Memory B cell (primary cell): ENCODE results near the gene SNX6.

ENCODE experiments used
- ATAC-seq: fragments of 150-1000 bp; cut with Tn5 transposase; 2 replicates; pipeline ENCODE4 v1.10.0; 2021; ENCODE audit warnings: low read depth, mild to moderate bottlenecking, moderate library complexity
- DNase-seq, 2 donors: peaks; one replicate each; pipeline ENCODE4 v3.0.0; 2022; ENCODE audit warnings: low spot score in 2 of 2
- H3K27ac Mint-ChIP-seq: one replicate; pipeline ENCODE4 v1.8.0; 2022; ENCODE audit warnings: mild to moderate bottlenecking, moderate library complexity, mixed read lengths
- H3K27me3 Mint-ChIP-seq: one replicate; pipeline ENCODE4 v1.8.0; 2022; ENCODE audit warnings: mixed read lengths
- H3K36me3 Mint-ChIP-seq: one replicate; pipeline ENCODE4 v1.8.0; 2022; ENCODE audit warnings: mild to moderate bottlenecking, mixed read lengths
- H3K4me1 Mint-ChIP-seq: one replicate; pipeline ENCODE4 v1.8.0; 2022; ENCODE audit warnings: mixed read lengths
- H3K4me3 Mint-ChIP-seq: one replicate; pipeline ENCODE4 v1.8.0; 2022; ENCODE audit warnings: mild to moderate bottlenecking, moderate library complexity, mixed read lengths
- H3K9me3 Mint-ChIP-seq: one replicate; pipeline ENCODE4 v1.8.0; 2022; ENCODE audit warnings: mixed read lengths

SNX6 gene

GRCh38 chr14:34620115-34620514, 9.8 kb downstream of the SNX6 start:
- peaks cover 23% of the 10 kb centered on the region for H3K4me1 Mint-ChIP-seq
- peaks cover 27% of the 10 kb centered on the region for H3K36me3 Mint-ChIP-seq
- no peak overlapping the region for H3K4me3 Mint-ChIP-seq
- H3K27ac Mint-ChIP-seq = peak overlapping the region; percentile 51
- no peak for ATAC-seq
- H3K27me3 Mint-ChIP-seq = no peaks in the 10 kb centered on the region
- no peaks in the 10 kb centered on the region for H3K9me3 Mint-ChIP-seq
- DNase-seq = no peak

- DNase-seq = no peak
- Mint-ChIP-seq H3K9me3 (no peaks in the 10 kb centered on the region), H3K4me3 (no peak overlapping the region), H3K36me3 (peaks cover 28% of the 10 kb centered on the region), H3K4me1 (peaks cover 23% of the 10 kb centered on the region), H3K27me3 (no peaks in the 10 kb centered on the region), H3K27ac (peak overlapping the region; percentile 51)
- no peak for ATAC-seq
These were observed 10.5 kb downstream of the SNX6 start for GRCh38 chr14:34619471-34619870.

- Mint-ChIP-seq H3K9me3 (no peaks in the 10 kb centered on the region), H3K27me3 (no peaks in the 10 kb centered on the region), H3K27ac (no peak overlapping the region), H3K4me1 (peaks cover 14% of the 10 kb centered on the region), H3K4me3 (no peak overlapping the region), H3K36me3 (peaks cover 18% of the 10 kb centered on the region)
- ATAC-seq = no peak
- DNase-seq = no peak
These were observed 13.6 kb downstream of the SNX6 start for GRCh38 chr14:34616360-34616759.

- Mint-ChIP-seq H3K9me3 (no peaks in the 10 kb centered on the region), H3K27me3 (no peaks in the 10 kb centered on the region), H3K4me1 (peaks cover 14% of the 10 kb centered on the region), H3K36me3 (peaks cover 18% of the 10 kb centered on the region), H3K27ac (no peak overlapping the region), H3K4me3 (no peak overlapping the region)
- ATAC-seq (no peak), DNase-seq (no peak)
These were observed 14.4 kb downstream of the SNX6 start for GRCh38 chr14:34615507-34615906.

GRCh38 chr14:34614638-34615037, 15.3 kb downstream of the SNX6 start:
- Mint-ChIP-seq H3K9me3 (no peaks in the 10 kb centered on the region), H3K4me1 (peaks cover 9% of the 10 kb centered on the region)

GRCh38 chr14:34610101-34610500, 19.8 kb downstream of the SNX6 start:
- no peak overlapping the region for H3K4me3 Mint-ChIP-seq
- no peak overlapping the region for H3K27ac Mint-ChIP-seq
- peaks cover 11% of the 10 kb centered on the region for H3K36me3 Mint-ChIP-seq

More at GRCh38 chr14:34614638-34615037, 15.3 kb downstream of the SNX6 start:
- Mint-ChIP-seq H3K27me3 (no peaks in the 10 kb centered on the region), H3K4me3 (no peak overlapping the region), H3K27ac (no peak overlapping the region), H3K36me3 (peaks cover 15% of the 10 kb centered on the region)
- no peak for DNase-seq
- ATAC-seq = no peak

GRCh38 chr14:34605461-34605860, 24.5 kb downstream of the SNX6 start:
- Mint-ChIP-seq H3K4me1 (no peaks in the 10 kb centered on the region), H3K36me3 (peaks cover 20% of the 10 kb centered on the region), H3K9me3 (no peaks in the 10 kb centered on the region), H3K27ac (no peak overlapping the region), H3K27me3 (no peaks in the 10 kb centered on the region), H3K4me3 (no peak overlapping the region)
- ATAC-seq (no peak), DNase-seq (no peak)

More at GRCh38 chr14:34610101-34610500, 19.8 kb downstream of the SNX6 start:
- Mint-ChIP-seq H3K9me3 (no peaks in the 10 kb centered on the region), H3K4me1 (no peaks in the 10 kb centered on the region), H3K27me3 (no peaks in the 10 kb centered on the region)
- DNase-seq = no peak
- no peak for ATAC-seq

- Mint-ChIP-seq H3K36me3 (peaks cover 20% of the 10 kb centered on the region), H3K4me3 (no peak overlapping the region), H3K4me1 (no peaks in the 10 kb centered on the region), H3K9me3 (no peaks in the 10 kb centered on the region), H3K27me3 (no peaks in the 10 kb centered on the region), H3K27ac (no peak overlapping the region)
- DNase-seq (no peak), ATAC-seq (no peak)
These were observed 25.0 kb downstream of the SNX6 start for GRCh38 chr14:34604995-34605394.

- no peak for ATAC-seq
- DNase-seq = no peak
- H3K4me1 Mint-ChIP-seq = no peaks in the 10 kb centered on the region
- no peaks in the 10 kb centered on the region for H3K9me3 Mint-ChIP-seq
- H3K4me3 Mint-ChIP-seq = no peak overlapping the region
- peaks cover 16% of the 10 kb centered on the region for H3K36me3 Mint-ChIP-seq
- no peaks in the 10 kb centered on the region for H3K27me3 Mint-ChIP-seq
- H3K27ac Mint-ChIP-seq = no peak overlapping the region
These were observed 33.1 kb downstream of the SNX6 start for GRCh38 chr14:34596891-34597290.

- no peak overlapping the region for H3K4me3 Mint-ChIP-seq
- H3K36me3 Mint-ChIP-seq = peaks cover 21% of the 10 kb centered on the region
- no peaks in the 10 kb centered on the region for H3K27me3 Mint-ChIP-seq
- no peak for DNase-seq
- H3K9me3 Mint-ChIP-seq = no peaks in the 10 kb centered on the region
- ATAC-seq = no peak
- H3K4me1 Mint-ChIP-seq = peaks cover 3% of the 10 kb centered on the region
- no peak overlapping the region for H3K27ac Mint-ChIP-seq
These were observed 36.1 kb downstream of the SNX6 start for GRCh38 chr14:34593740-34594375.

- peaks cover 24% of the 10 kb centered on the region for H3K36me3 Mint-ChIP-seq
- peaks cover 3% of the 10 kb centered on the region for H3K4me1 Mint-ChIP-seq
- no peak overlapping the region for H3K4me3 Mint-ChIP-seq
- no peak overlapping the region for H3K27ac Mint-ChIP-seq
- DNase-seq (no peak), ATAC-seq (no peak)
- no peaks in the 10 kb centered on the region for H3K9me3 Mint-ChIP-seq
- H3K27me3 Mint-ChIP-seq = no peaks in the 10 kb centered on the region
These were observed 37.3 kb downstream of the SNX6 start for GRCh38 chr14:34592623-34593022.

GRCh38 chr14:34583525-34583924, 46.4 kb downstream of the SNX6 start:
- DNase-seq (no peak), ATAC-seq (no peak)
- H3K4me3 Mint-ChIP-seq = no peak overlapping the region
- no peaks in the 10 kb centered on the region for H3K4me1 Mint-ChIP-seq
- H3K27ac Mint-ChIP-seq = no peak overlapping the region
- peaks cover 12% of the 10 kb centered on the region for H3K36me3 Mint-ChIP-seq
- no peaks in the 10 kb centered on the region for H3K9me3 Mint-ChIP-seq
- no peaks in the 10 kb centered on the region for H3K27me3 Mint-ChIP-seq

GRCh38 chr14:34582117-34582680, 47.7 kb downstream of the SNX6 start:
- H3K4me1 Mint-ChIP-seq = no peaks in the 10 kb centered on the region
- no peaks in the 10 kb centered on the region for H3K27me3 Mint-ChIP-seq
- peaks cover 14% of the 10 kb centered on the region for H3K36me3 Mint-ChIP-seq
- ATAC-seq (no peak), DNase-seq (no peak)
- no peak overlapping the region for H3K4me3 Mint-ChIP-seq
- H3K27ac Mint-ChIP-seq = no peak overlapping the region
- no peaks in the 10 kb centered on the region for H3K9me3 Mint-ChIP-seq

GRCh38 chr14:34580381-34580780, 49.6 kb downstream of the SNX6 start:
- Mint-ChIP-seq H3K36me3 (peaks cover 16% of the 10 kb centered on the region), H3K4me3 (no peak overlapping the region), H3K27ac (no peak overlapping the region), H3K4me1 (no peaks in the 10 kb centered on the region), H3K27me3 (no peaks in the 10 kb centered on the region), H3K9me3 (no peaks in the 10 kb centered on the region)
- DNase-seq = no peak
- no peak for ATAC-seq

GRCh38 chr14:34571771-34572170, 58.2 kb downstream of the SNX6 start:
- peak overlapping the region; percentile 58 for H3K27ac Mint-ChIP-seq
- H3K27me3 Mint-ChIP-seq = no peaks in the 10 kb centered on the region
- ATAC-seq (no peak), DNase-seq (no peak)
- no peak overlapping the region for H3K4me3 Mint-ChIP-seq
- peaks cover 12% of the 10 kb centered on the region for H3K36me3 Mint-ChIP-seq
- no peaks in the 10 kb centered on the region for H3K4me1 Mint-ChIP-seq
- H3K9me3 Mint-ChIP-seq = no peaks in the 10 kb centered on the region
